H9 (cell line): Measurements from ENCODE around the gene DACT3. TPM values are rescaled to one million over a fixed set of nuclear protein-coding genes. Genes with fewer than 3 reads are reported as not detected.

Experiments
- DNase-seq: peaks from one replicate; pipeline ENCODE4 v3.0.0-alpha.2; 2017
- H2AFZ ChIP-seq: one replicate; pipeline ENCODE4 v1.6.1; 2013; ENCODE audit warnings: mild to moderate bottlenecking, low read length, control low read depth, moderate library complexity
- H2AK5ac ChIP-seq: 2 replicates; pipeline ENCODE4 v1.6.1; 2013; ENCODE audit warnings: low read length, control low read depth, mixed read lengths; ENCODE audit not compliant: insufficient read length
- H2BK120ac ChIP-seq: one replicate; pipeline ENCODE4 v1.6.1; 2013; ENCODE audit warnings: low read depth, mild to moderate bottlenecking, low read length, control low read depth, inconsistent platforms; ENCODE audit not compliant: poor library complexity, severe bottlenecking
- H2BK12ac ChIP-seq: 2 replicates; pipeline ENCODE4 v1.6.1; 2013; ENCODE audit warnings: low read length, control low read depth, mixed read lengths, low read depth; ENCODE audit not compliant: insufficient read length
- H2BK15ac ChIP-seq: 2 replicates; pipeline ENCODE4 v1.6.1; 2013; ENCODE audit warnings: low read depth, low read length, control low read depth
- H2BK20ac ChIP-seq: one replicate; pipeline ENCODE4 v1.6.1; 2013; ENCODE audit warnings: low read depth, mild to moderate bottlenecking, low read length, control low read depth, inconsistent platforms; ENCODE audit not compliant: poor library complexity, severe bottlenecking
- H2BK5ac ChIP-seq: 2 replicates; pipeline ENCODE4 v1.6.1; 2013; ENCODE audit warnings: low read length, control low read depth, mixed read lengths; ENCODE audit not compliant: insufficient read length
- H3K14ac ChIP-seq: 2 replicates; pipeline ENCODE4 v1.6.1; 2013; ENCODE audit warnings: low read length, control low read depth; ENCODE audit not compliant: insufficient read depth
- H3K18ac ChIP-seq: 2 replicates; pipeline ENCODE4 v1.6.1; 2013; ENCODE audit warnings: low read depth, mild to moderate bottlenecking, mixed read lengths, low read length, control low read depth; ENCODE audit not compliant: insufficient read length
- H3K23ac ChIP-seq: 2 replicates; pipeline ENCODE4 v1.6.1; 2013; ENCODE audit warnings: low read length, control low read depth, mixed read lengths, low read depth; ENCODE audit not compliant: insufficient read length
- H3K23me2 ChIP-seq: 2 replicates; pipeline ENCODE4 v1.6.1; 2013; ENCODE audit warnings: low read depth, mild to moderate bottlenecking, mixed read lengths, low read length, control low read depth; ENCODE audit not compliant: insufficient read length, poor library complexity, severe bottlenecking
- H3K27ac ChIP-seq: 2 replicates; pipeline ENCODE4 v1.5.1; 2013; ENCODE audit warnings: low read length, control low read depth, mixed read lengths, low read depth; ENCODE audit not compliant: insufficient read length
- H3K27me3 ChIP-seq: 2 replicates; pipeline ENCODE4 v1.6.1; 2013; ENCODE audit warnings: low read length, control low read depth, inconsistent platforms; ENCODE audit not compliant: insufficient read depth
- H3K4ac ChIP-seq: 2 replicates; pipeline ENCODE4 v1.6.1; 2013; ENCODE audit warnings: low read depth, mild to moderate bottlenecking, control low read depth, inconsistent platforms, low read length, moderate library complexity
- H3K4me1 ChIP-seq: 2 replicates; pipeline ENCODE4 v1.6.1; 2013; ENCODE audit warnings: low read length, control low read depth, inconsistent platforms; ENCODE audit not compliant: insufficient read depth
- H3K4me2 ChIP-seq: 2 replicates; pipeline ENCODE4 v1.6.1; 2013; ENCODE audit warnings: low read length, control low read depth, mixed read lengths; ENCODE audit not compliant: insufficient read length, insufficient read depth
- H3K56ac ChIP-seq: 2 replicates; pipeline ENCODE4 v1.6.1; 2013; ENCODE audit warnings: low read depth, mild to moderate bottlenecking, mixed read lengths, low read length, control low read depth; ENCODE audit not compliant: insufficient read length
- H3K79me1 ChIP-seq: 2 replicates; pipeline ENCODE4 v1.6.1; 2013; ENCODE audit warnings: low read depth, mild to moderate bottlenecking, moderate library complexity, low read length, control low read depth, inconsistent platforms; ENCODE audit not compliant: insufficient read depth, poor library complexity, severe bottlenecking
- H3K79me2 ChIP-seq: 2 replicates; pipeline ENCODE4 v1.6.1; 2013; ENCODE audit warnings: low read length, control low read depth, inconsistent platforms; ENCODE audit not compliant: insufficient read depth
- H3K9ac ChIP-seq: 2 replicates; pipeline ENCODE4 v1.6.1; 2013; ENCODE audit warnings: low read length, control low read depth, mixed read lengths; ENCODE audit not compliant: insufficient read length; ENCODE audit errors: extremely low read depth
- H3K9me3 ChIP-seq: one replicate; pipeline ENCODE4 v1.6.1; 2013; ENCODE audit warnings: low read depth, low read length, inconsistent platforms; ENCODE audit not compliant: control insufficient read depth
- H3T11ph ChIP-seq: one replicate; pipeline ENCODE4 v1.6.1; 2013; ENCODE audit warnings: mild to moderate bottlenecking, low read length, control low read depth, inconsistent platforms
- H4K20me1 ChIP-seq: one replicate; pipeline ENCODE4 v1.6.1; 2013; ENCODE audit not compliant: control insufficient read depth, insufficient read length, insufficient read depth
- H4K5ac ChIP-seq: 2 replicates; pipeline ENCODE4 v1.6.1; 2013; ENCODE audit warnings: low read depth, mild to moderate bottlenecking, mixed read lengths, low read length, control low read depth; ENCODE audit not compliant: insufficient read length
- H4K8ac ChIP-seq: replicated peaks from 2 replicates; pipeline ENCODE4 v1.6.1; 2013; ENCODE audit warnings: low read length, control low read depth, mixed read lengths, low read depth; ENCODE audit not compliant: insufficient read length
- H4K91ac ChIP-seq: 2 replicates; pipeline ENCODE4 v1.6.1; 2013; ENCODE audit warnings: low read depth, mild to moderate bottlenecking, moderate library complexity, mixed read lengths, low read length, control low read depth; ENCODE audit not compliant: insufficient read length
- H3K27ac Mint-ChIP-seq, 3 experiments: 2 replicates in 2 of 3; 3 replicates in 1 of 3; pipeline ENCODE4 v1.8.0; 2020 to 2021; ENCODE audit warnings: mixed read lengths in 3 of 3, mild to moderate bottlenecking in 1 of 3, moderate library complexity in 1 of 3
- H3K27me3 Mint-ChIP-seq: 2 replicates; pipeline ENCODE4 v1.8.0; 2021; ENCODE audit warnings: low read depth, mild to moderate bottlenecking, moderate library complexity, mixed read lengths
- H3K36me3 Mint-ChIP-seq, 3 experiments: 2 replicates in 2 of 3; 3 replicates in 1 of 3; pipeline ENCODE4 v1.8.0; 2020 to 2021; ENCODE audit warnings: low read depth in 3 of 3, mixed read lengths in 3 of 3; ENCODE audit not compliant: insufficient read depth in 1 of 3
- H3K4me1 Mint-ChIP-seq, 2 experiments: 2 replicates each; pipeline ENCODE4 v1.8.0; 2020; ENCODE audit warnings: mixed read lengths in 2 of 2
- H3K4me3 Mint-ChIP-seq, 2 experiments: 2 replicates in 1 of 2; 3 replicates in 1 of 2; pipeline ENCODE4 v1.8.0; 2020 to 2021; ENCODE audit warnings: mild to moderate bottlenecking in 2 of 2, mixed read lengths in 2 of 2, moderate library complexity in 1 of 2
- H3K9me3 Mint-ChIP-seq, 2 experiments: 2 replicates in 1 of 2; 3 replicates in 1 of 2; pipeline ENCODE4 v1.8.0; 2020; ENCODE audit warnings: mild to moderate bottlenecking in 2 of 2, mixed read lengths in 2 of 2, moderate library complexity in 1 of 2
- CTCF ChIP-seq: fragments of 200-600 bp; sonication (generic); conservative IDR thresholded peaks from 3 replicates; pipeline ENCODE4 v1.8.0; 2021; ENCODE audit warnings: antibody characterized with exemption, mild to moderate bottlenecking
- WGBS: extraction: QIAGEN DNeasy Blood & Tissue Kit; methylation state at CpG from one replicate; pipeline ENCODE4 v1.1.7; 2013; ENCODE audit warnings: missing lambda C conversion rate, low lambda C conversion rate, mixed read lengths; ENCODE audit not compliant: insufficient read length; ENCODE audit errors: extremely low coverage; 5-methylcytosine and 5-hydroxymethylcytosine counted together
- total RNA-seq: library from RNA; stranded (reverse); gene quantifications from 2 replicates; pipeline ENCODE4 v1.2.1, GENCODE V29; 2021

DACT3 gene
- total RNA-seq, 1 experiment from 2014 or later, result 0.87 TPM

DNA sequence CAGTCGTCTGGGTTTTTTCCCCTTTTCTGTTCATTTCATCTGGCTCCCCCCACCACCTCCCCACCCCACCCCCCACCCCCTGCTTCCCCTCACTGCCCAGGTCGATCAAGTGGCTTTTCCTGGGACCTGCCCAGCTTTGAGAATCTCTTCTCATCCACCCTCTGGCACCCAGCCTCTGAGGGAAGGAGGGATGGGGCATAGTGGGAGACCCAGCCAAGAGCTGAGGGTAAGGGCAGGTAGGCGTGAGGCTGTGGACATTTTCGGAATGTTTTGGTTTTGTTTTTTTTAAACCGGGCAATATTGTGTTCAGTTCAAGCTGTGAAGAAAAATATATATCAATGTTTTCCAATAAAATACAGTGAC, 50.6 kb downstream of the DACT3 start:
- Histone ChIP-seq H3K4me1 (no peaks in the 10 kb centered on the region), H2BK12ac (no peak overlapping the region), H3T11ph (no peak overlapping the region), H2BK15ac (no peak overlapping the region), H4K91ac (no peak overlapping the region), H3K79me2 (no peaks in the 10 kb centered on the region), H3K56ac (no peak overlapping the region), H3K9me3 (no peaks in the 10 kb centered on the region), H3K4me2 (no peak overlapping the region), H3K9ac (no peak overlapping the region), H3K79me1 (no peaks in the 10 kb centered on the region), H2BK5ac (no peak overlapping the region), H4K20me1 (no peaks in the 10 kb centered on the region), H2BK120ac (no peak overlapping the region), H3K18ac (no peak overlapping the region), H2AFZ (no peak overlapping the region), H2BK20ac (no peak overlapping the region), H3K14ac (no peak overlapping the region), H3K4ac (no peak overlapping the region), H3K27me3 (no peaks in the 10 kb centered on the region), H4K5ac (no peak overlapping the region), H4K8ac (no peak overlapping the region), H3K23me2 (no peaks in the 10 kb centered on the region), H3K23ac (no peak overlapping the region), H2AK5ac (no peak overlapping the region), H3K27ac (no peak overlapping the region)
- no peak for TF ChIP-seq CTCF
- Mint-ChIP-seq H3K9me3 (no peaks in the 10 kb centered on the region), H3K27me3 (no peaks in the 10 kb centered on the region), H3K4me1 (peaks cover 5 to 7% of the 10 kb centered on the region in 2 experiments; a peak in 2 of 4 replicates), H3K4me3 (no peak overlapping the region), H3K36me3 (peaks cover 28 to 50% (median 49%) of the 10 kb centered on the region in 3 experiments; a peak in 6 of 7 replicates), H3K27ac (peak overlapping the region in 1 of 3 experiments; percentile 87; a peak in 2 of 7 replicates)
- WGBS, result no CpG with 5 or more reads among the region's 5 CpGs
- no peak for DNase-seq
